ENCODE measurements around the gene CCL4.

- TF ChIP-seq CTCF (conservative IDR thresholded peaks at IDR 0.05 in 1 of 2, IDR thresholded peaks at IDR 0.05 in 1 of 2; ENCODE audit: low read depth in 1 of 2, low read length in 2 of 2): no peak
- TF ChIP-seq EZH2 (IDR thresholded peaks at IDR 0.05; ENCODE audit: low read length, missing control alignments): no peak
Measured at GRCh38 chr17:36136036-36136435, 32.4 kb downstream of the CCL4 start.

Data from fibroblast of lung (primary cell).